ENCODE data around the gene GRB14. TPM values are rescaled to one million over a fixed set of nuclear protein-coding genes. Genes with fewer than 3 reads are reported as not detected.

GRB14 gene
- total RNA-seq, 1 donor from 2014 or later = 1.1 TPM

- peaks cover 56% of the 10 kb centered on the region for H3K9me3 Mint-ChIP-seq (ENCODE audit: low read depth)
- no peaks in the 10 kb centered on the region for H3K27me3 Mint-ChIP-seq (ENCODE audit: low read depth)
- peaks cover 39% of the 10 kb centered on the region for H3K36me3 Mint-ChIP-seq (ENCODE audit: low read depth)
- H3K27ac Mint-ChIP-seq (ENCODE audit: unreplicated experiment) = no peak overlapping the region
- no peak for DNase-seq (ENCODE audit: low spot score)
- H3K4me1 Mint-ChIP-seq (ENCODE audit: low read depth) = peaks cover 14% of the 10 kb centered on the region
- H3K4me3 Mint-ChIP-seq (ENCODE audit: unreplicated experiment) = no peak overlapping the region
- TF ChIP-seq CTCF (IDR thresholded peaks at IDR 0.05) = no peak
Measured at GRCh38 chr2:164515734-164516133, 105.5 kb downstream of the GRB14 start.

- H3K4me3 Mint-ChIP-seq (ENCODE audit: unreplicated experiment) = no peak overlapping the region
- peaks cover 35% of the 10 kb centered on the region for H3K36me3 Mint-ChIP-seq (ENCODE audit: low read depth)
Measured at GRCh38 chr2:164515030-164515429, 106.3 kb downstream of the GRB14 start.

GRCh38 chr2:164514491-164514890, 106.8 kb downstream of the GRB14 start:
- Mint-ChIP-seq H3K27me3 (ENCODE audit: low read depth) (no peaks in the 10 kb centered on the region), H3K36me3 (ENCODE audit: low read depth) (peaks cover 32% of the 10 kb centered on the region), H3K27ac (ENCODE audit: unreplicated experiment) (peak overlapping the region; percentile 30), H3K4me1 (ENCODE audit: low read depth) (peaks cover 14% of the 10 kb centered on the region), H3K4me3 (ENCODE audit: unreplicated experiment) (no peak overlapping the region), H3K9me3 (ENCODE audit: low read depth) (peaks cover 45% of the 10 kb centered on the region)
- TF ChIP-seq CTCF (IDR thresholded peaks at IDR 0.05) = no peak
- DNase-seq (ENCODE audit: low spot score) = no peak

More at GRCh38 chr2:164515030-164515429, 106.3 kb downstream of the GRB14 start:
- Mint-ChIP-seq H3K4me1 (ENCODE audit: low read depth) (peaks cover 14% of the 10 kb centered on the region), H3K9me3 (ENCODE audit: low read depth) (peaks cover 49% of the 10 kb centered on the region), H3K27me3 (ENCODE audit: low read depth) (no peaks in the 10 kb centered on the region), H3K27ac (ENCODE audit: unreplicated experiment) (peak overlapping the region; percentile 30)
- TF ChIP-seq CTCF (IDR thresholded peaks at IDR 0.05) = no peak
- DNase-seq (ENCODE audit: low spot score) = no peak

- Mint-ChIP-seq H3K9me3 (ENCODE audit: low read depth) (peaks cover 29% of the 10 kb centered on the region), H3K27me3 (ENCODE audit: low read depth) (no peaks in the 10 kb centered on the region), H3K4me3 (ENCODE audit: unreplicated experiment) (no peak overlapping the region), H3K36me3 (ENCODE audit: low read depth) (peaks cover 21% of the 10 kb centered on the region), H3K27ac (ENCODE audit: unreplicated experiment) (no peak overlapping the region), H3K4me1 (ENCODE audit: low read depth) (peaks cover 14% of the 10 kb centered on the region)
- TF ChIP-seq CTCF (IDR thresholded peaks at IDR 0.05) = no peak
- no peak for DNase-seq (ENCODE audit: low spot score)
Measured at GRCh38 chr2:164512871-164513270, 108.4 kb downstream of the GRB14 start.

- no peak overlapping the region for H3K4me3 Mint-ChIP-seq (ENCODE audit: unreplicated experiment)
- H3K4me1 Mint-ChIP-seq (ENCODE audit: low read depth) = peaks cover 14% of the 10 kb centered on the region
- peaks cover 19% of the 10 kb centered on the region for H3K9me3 Mint-ChIP-seq (ENCODE audit: low read depth)
- no peaks in the 10 kb centered on the region for H3K27me3 Mint-ChIP-seq (ENCODE audit: low read depth)
- no peak for DNase-seq (ENCODE audit: low spot score)
- no peak overlapping the region for H3K27ac Mint-ChIP-seq (ENCODE audit: unreplicated experiment)
- peaks cover 15% of the 10 kb centered on the region for H3K36me3 Mint-ChIP-seq (ENCODE audit: low read depth)
- TF ChIP-seq CTCF (IDR thresholded peaks at IDR 0.05) = no peak
Measured at GRCh38 chr2:164511738-164512137, 109.5 kb downstream of the GRB14 start.

Data from chondrocyte (in vitro differentiated cells).